ENCODE data around the gene VPS26C.

Gene VPS26C

DNA sequence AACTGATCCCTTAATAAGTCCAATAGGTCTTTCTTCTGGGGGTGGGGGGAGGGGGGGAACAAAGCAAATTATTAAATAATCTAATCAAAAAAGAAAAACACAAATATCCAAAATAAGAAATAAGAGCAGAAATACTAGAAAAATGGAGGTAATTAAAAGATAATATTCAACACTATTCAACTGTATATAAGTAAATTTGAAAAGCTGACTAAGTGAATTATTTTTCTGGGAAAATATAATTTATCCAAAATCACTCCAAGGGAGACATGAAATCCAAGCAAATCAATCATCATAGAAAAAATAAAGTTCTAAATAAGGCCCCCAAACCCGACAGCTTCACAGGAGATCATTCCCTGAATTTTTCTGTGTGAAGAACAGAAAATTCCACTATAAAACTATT is 18.8 kb downstream of the VPS26C start:
- no peak overlapping the region for H3K4me3 Mint-ChIP-seq
- no peaks in the 10 kb centered on the region for H3K27me3 Mint-ChIP-seq
- peaks cover 75% of the 10 kb centered on the region for H3K4me1 Mint-ChIP-seq (ENCODE audit: low read depth)
- no peaks in the 10 kb centered on the region for H3K9me3 Mint-ChIP-seq (ENCODE audit: low read depth)
- H3K36me3 Mint-ChIP-seq, result peaks cover 3% of the 10 kb centered on the region
- H3K27ac Mint-ChIP-seq, result no peak overlapping the region

DNA sequence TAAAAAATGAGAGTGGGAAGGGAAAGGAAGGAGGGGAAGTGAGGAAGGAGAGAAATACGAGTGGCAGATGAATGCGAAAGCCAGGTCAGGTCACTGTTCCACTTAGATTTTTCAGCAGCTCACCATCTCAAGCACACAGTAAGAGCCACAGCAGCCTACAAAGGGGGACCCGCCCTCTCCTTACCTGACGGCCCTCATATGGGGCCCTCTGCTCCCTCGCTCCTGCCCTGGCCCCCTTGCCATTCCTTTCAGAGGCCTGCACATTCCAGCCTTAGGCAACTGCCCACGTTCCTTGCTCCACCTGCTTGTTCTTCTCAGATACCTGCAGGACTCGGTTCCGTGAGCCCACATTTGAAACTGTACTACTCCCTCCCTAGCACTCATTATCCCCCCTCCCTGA is 22.0 kb downstream of the VPS26C start:
- Mint-ChIP-seq H3K4me1 (ENCODE audit: low read depth) (peaks cover 57% of the 10 kb centered on the region), H3K9me3 (ENCODE audit: low read depth) (no peaks in the 10 kb centered on the region), H3K4me3 (peak overlapping the region; percentile 71), H3K27ac (peak overlapping the region; percentile 71), H3K27me3 (no peaks in the 10 kb centered on the region), H3K36me3 (peaks cover 5% of the 10 kb centered on the region)

DNA sequence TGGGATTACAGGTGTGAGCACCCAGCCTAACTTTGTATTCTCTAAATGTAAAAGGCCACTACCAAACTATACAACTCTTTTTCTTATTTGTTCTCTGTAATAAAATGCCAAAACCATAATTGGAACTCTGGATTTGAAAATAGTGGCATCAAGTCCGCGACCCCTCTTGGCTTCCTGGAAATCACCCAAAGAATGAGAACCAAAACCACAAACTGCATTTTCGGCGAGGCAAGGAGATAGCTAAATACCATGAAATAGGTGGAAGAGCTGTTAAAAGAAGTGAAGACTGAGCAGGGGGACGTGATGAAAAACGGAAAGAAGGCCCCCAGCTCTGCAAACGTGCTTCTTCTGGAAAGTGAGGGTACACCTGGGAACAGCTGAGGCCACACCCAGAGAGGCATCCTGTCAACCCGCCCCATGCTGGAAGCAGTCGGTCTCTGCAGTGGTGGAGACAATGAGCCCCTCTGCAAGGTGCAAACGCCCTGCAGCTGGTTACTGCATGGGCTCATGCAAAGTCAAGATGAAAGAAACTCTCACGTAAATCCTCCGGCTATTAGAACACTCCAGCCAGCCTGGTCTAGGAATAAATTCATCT is 22.5 kb downstream of the VPS26C start:
- peak overlapping the region; percentile 71 for H3K4me3 Mint-ChIP-seq
- no peaks in the 10 kb centered on the region for H3K27me3 Mint-ChIP-seq
- peaks cover 54% of the 10 kb centered on the region for H3K4me1 Mint-ChIP-seq (ENCODE audit: low read depth)
- H3K9me3 Mint-ChIP-seq (ENCODE audit: low read depth), result no peaks in the 10 kb centered on the region
- peak overlapping the region; percentile 71 for H3K27ac Mint-ChIP-seq
- peaks cover 5% of the 10 kb centered on the region for H3K36me3 Mint-ChIP-seq

DNA sequence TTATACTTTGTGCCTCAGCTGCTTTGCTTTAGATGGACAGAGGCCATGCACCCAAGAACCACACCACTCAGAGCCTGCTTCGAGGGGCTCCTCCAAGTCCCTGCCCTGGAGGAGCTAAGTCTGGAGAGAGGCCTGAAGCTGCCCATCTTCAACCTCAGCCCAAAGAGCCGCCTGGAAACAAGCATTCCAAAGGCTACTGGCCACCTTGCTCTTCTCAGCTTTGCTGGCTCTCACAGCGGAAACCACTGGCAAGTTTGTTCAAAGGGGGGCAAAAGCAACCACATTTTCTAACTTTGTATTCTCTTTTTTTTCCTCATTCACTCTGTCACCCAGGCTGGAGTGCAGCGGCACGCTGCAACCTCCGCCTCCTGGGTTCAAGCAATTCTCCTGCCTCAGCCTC is 23.2 kb downstream of the VPS26C start:
- Mint-ChIP-seq H3K9me3 (ENCODE audit: low read depth) (no peaks in the 10 kb centered on the region), H3K36me3 (peaks cover 5% of the 10 kb centered on the region), H3K4me1 (ENCODE audit: low read depth) (peaks cover 52% of the 10 kb centered on the region), H3K4me3 (no peak overlapping the region), H3K27ac (peak overlapping the region; percentile 71), H3K27me3 (no peaks in the 10 kb centered on the region)

DNA sequence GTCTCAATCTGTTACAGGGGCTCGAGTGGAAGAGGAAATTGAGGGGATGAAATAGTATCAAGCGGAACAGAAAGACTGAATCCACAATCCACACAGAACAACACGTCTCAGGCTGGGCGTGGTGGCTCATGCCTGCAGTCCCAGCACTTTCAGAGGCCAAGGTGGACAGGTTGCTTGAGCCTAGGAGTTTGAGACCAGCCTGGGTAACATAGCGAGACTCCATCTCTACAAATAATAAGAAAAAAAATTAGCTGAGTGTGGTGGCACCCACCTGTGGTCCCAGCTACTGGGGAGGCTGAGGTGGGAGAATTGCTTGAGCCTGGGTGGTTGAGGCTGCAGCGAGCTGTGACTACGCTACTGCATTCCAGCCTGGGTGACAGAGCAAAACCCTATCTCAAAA is 25.7 kb downstream of the VPS26C start:
- no peak overlapping the region for H3K4me3 Mint-ChIP-seq
- H3K9me3 Mint-ChIP-seq (ENCODE audit: low read depth), result no peaks in the 10 kb centered on the region
- H3K36me3 Mint-ChIP-seq, result peaks cover 9% of the 10 kb centered on the region
- no peaks in the 10 kb centered on the region for H3K27me3 Mint-ChIP-seq
- H3K4me1 Mint-ChIP-seq (ENCODE audit: low read depth), result peaks cover 58% of the 10 kb centered on the region
- H3K27ac Mint-ChIP-seq, result peak overlapping the region; percentile 22

DNA sequence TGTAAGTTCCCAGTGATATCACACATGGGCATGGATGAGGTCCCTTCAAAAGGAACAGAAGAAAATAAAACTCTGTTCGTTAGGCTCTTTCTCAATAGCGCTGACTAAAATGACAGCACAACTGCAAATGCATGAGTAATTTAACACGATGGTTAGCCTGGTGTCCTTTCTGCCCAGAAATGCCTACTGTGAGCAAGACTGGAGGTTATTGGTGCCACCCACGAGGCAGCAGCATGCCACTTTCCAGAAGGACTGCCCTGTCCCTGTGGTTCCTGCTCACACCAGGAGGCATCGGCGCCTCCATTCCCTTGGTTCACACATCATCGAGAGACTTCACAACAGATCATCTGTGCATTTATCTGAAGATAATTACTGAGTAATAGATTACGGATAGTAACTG is 26.2 kb downstream of the VPS26C start:
- H3K36me3 Mint-ChIP-seq, result peaks cover 9% of the 10 kb centered on the region
- H3K4me1 Mint-ChIP-seq (ENCODE audit: low read depth), result peaks cover 54% of the 10 kb centered on the region
- H3K27me3 Mint-ChIP-seq, result no peaks in the 10 kb centered on the region
- H3K4me3 Mint-ChIP-seq, result no peak overlapping the region
- no peaks in the 10 kb centered on the region for H3K9me3 Mint-ChIP-seq (ENCODE audit: low read depth)
- H3K27ac Mint-ChIP-seq, result peak overlapping the region; percentile 4

DNA sequence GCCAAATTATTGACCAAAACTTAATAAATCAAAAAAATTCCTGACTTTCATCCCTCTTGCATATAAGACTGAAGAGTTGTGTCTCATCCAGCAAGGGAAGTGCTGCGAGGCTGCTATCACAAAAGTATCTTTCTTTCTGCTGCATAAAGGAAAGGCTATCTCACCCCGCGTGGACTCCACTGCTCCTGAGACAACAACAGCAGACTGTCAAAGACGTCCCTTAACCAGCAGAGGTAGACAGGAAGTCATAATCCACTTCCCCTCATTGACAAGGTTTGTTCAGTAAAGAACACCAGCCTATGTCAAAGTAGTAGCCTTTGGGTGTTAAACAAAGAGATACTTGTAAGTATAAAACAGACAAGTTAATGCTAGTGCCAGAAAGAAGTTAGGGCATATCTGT is 29.4 kb downstream of the VPS26C start:
- H3K9me3 Mint-ChIP-seq (ENCODE audit: low read depth), result no peaks in the 10 kb centered on the region
- H3K27me3 Mint-ChIP-seq, result no peaks in the 10 kb centered on the region
- H3K4me1 Mint-ChIP-seq (ENCODE audit: low read depth), result peaks cover 26% of the 10 kb centered on the region
- H3K36me3 Mint-ChIP-seq, result peaks cover 7% of the 10 kb centered on the region
- no peak overlapping the region for H3K4me3 Mint-ChIP-seq
- peak overlapping the region; percentile 87 for H3K27ac Mint-ChIP-seq

DNA sequence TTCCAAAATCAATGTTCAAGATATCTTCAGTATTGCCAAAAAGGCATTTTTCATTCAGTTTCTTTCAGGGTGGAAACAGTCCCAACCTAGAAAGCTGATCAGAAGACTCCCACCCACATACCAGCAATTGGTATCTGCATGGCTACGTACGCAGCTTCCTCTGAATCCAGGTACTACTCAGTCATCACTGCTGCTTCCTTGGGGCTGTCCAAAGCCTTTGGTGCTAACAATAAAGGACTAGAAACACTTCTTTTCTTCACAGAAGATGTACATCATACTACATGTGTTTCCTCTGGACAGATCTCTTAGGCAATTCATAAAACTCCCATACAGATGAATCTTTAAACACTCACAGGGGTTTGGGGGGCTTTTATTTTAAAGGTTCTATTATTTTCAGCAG is 29.8 kb downstream of the VPS26C start:
- H3K27ac Mint-ChIP-seq, result peak overlapping the region; percentile 87
- no peaks in the 10 kb centered on the region for H3K27me3 Mint-ChIP-seq
- H3K36me3 Mint-ChIP-seq, result peaks cover 7% of the 10 kb centered on the region
- no peaks in the 10 kb centered on the region for H3K9me3 Mint-ChIP-seq (ENCODE audit: low read depth)
- H3K4me1 Mint-ChIP-seq (ENCODE audit: low read depth), result peaks cover 26% of the 10 kb centered on the region
- no peak overlapping the region for H3K4me3 Mint-ChIP-seq

DNA sequence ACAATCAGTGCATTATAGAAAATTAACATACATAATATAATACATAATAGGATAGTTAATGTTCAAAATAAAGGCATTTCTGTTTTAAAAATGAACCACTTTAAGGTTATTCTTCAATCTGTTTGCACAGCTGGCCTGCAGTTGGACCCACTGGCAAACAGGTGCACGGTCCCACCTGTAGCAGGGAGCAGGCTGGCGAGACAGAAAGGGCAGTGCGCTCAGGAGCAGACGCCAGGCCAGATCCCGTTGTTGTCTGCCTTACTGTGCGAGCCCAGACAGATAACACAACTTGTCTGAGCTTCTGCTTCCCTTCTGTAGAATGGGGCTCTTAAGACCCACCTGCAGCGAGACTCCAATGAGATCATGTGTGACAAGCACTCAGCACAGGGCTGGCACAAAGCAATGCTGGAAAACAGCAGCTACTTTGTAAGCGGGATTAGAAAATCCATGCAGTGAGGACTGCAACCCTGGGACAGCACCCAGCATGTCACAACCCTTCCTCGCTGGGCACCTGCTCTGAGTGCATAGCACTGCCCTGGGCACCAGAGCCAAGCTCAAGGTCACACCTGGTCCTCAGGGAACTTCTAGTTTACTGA is 33.5 kb downstream of the VPS26C start:
- Mint-ChIP-seq H3K4me1 (ENCODE audit: low read depth) (peaks cover 20% of the 10 kb centered on the region), H3K36me3 (peaks cover 7% of the 10 kb centered on the region), H3K4me3 (no peak overlapping the region), H3K27ac (no peak overlapping the region), H3K9me3 (ENCODE audit: low read depth) (no peaks in the 10 kb centered on the region), H3K27me3 (no peaks in the 10 kb centered on the region)

DNA sequence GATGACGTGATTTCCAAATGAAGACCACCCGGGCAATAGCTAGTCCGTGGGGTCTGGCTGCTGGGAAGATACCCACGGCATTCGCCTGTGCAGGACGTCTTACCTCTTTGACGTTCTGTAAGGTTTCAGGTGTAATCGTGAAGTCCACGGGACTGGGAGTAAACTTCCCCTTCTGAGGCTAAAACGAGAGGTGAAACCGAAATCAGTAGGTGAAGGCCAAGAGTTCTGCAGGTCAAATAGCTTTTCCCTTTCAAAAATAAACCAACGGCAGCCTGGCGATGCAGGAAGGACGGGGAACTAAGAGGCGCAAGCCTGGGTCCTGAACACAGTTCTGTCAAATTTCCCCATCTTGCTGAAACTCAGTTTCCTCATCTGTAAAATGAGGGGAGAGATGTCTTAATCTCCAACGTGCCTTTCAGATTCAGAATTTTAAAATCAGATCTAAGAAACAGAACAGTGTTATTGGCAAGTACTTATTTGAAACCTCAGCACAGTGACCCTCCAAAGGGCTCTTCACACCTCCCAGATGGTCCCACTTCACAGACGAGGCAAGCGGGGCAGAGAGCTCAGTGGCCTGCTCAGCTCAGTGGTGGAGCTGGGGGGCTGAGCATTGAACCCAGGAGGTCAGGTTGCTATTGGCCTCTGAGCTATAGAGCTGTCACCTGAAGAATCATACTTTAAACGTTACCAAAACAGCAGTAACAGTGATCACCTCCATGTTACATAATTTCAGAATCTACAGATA is 34.7 kb downstream of the VPS26C start:
- Mint-ChIP-seq H3K9me3 (ENCODE audit: low read depth) (no peaks in the 10 kb centered on the region), H3K36me3 (peaks cover 6% of the 10 kb centered on the region), H3K27ac (no peak overlapping the region), H3K4me1 (ENCODE audit: low read depth) (peaks cover 8% of the 10 kb centered on the region), H3K27me3 (no peaks in the 10 kb centered on the region), H3K4me3 (no peak overlapping the region)

DNA sequence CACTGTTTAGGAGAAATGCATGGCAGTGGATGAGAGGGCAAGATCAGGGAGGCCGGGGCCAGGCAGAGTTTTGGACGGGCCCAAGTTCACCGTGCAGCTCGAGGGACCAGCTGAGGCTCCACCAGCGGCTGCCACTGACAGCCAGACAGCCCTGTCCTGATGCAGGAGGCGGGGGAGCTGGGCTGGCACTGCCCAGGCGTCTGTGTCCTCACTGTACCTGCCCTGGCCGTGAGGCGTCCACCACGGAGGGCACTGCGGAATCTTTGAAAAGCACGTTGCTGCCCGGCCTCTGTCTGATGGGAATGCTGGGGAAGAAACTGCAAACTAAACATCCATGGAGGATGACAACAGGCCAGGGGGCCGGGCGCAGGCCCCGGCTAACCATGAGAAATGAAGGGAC is 35.5 kb downstream of the VPS26C start:
- no peak overlapping the region for H3K27ac Mint-ChIP-seq
- no peaks in the 10 kb centered on the region for H3K9me3 Mint-ChIP-seq (ENCODE audit: low read depth)
- no peak overlapping the region for H3K4me3 Mint-ChIP-seq
- H3K36me3 Mint-ChIP-seq, result peaks cover 8% of the 10 kb centered on the region
- H3K4me1 Mint-ChIP-seq (ENCODE audit: low read depth), result peaks cover 2% of the 10 kb centered on the region
- H3K27me3 Mint-ChIP-seq, result no peaks in the 10 kb centered on the region

DNA sequence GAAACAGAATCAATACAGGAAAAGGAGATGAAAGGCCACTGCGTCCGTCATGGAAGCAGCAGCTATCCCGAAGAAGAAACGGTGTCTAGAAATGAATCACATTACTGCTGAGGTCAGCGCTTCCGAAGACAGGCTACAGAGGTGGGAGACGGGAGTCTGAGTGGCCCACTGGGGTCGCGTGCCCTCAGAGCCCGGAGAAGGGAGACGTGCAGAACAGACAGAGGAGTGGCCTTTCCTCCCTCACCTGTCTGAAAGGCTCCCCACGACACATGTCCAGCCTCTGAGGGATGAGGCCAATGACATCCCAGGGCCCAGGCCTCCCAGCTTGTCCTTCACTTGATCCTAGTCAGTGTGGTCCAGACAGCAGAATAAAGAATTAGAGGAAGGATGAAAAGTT is 35.9 kb downstream of the VPS26C start:
- Mint-ChIP-seq H3K4me1 (ENCODE audit: low read depth) (peaks cover 5% of the 10 kb centered on the region), H3K27ac (peak overlapping the region; percentile 17), H3K36me3 (peaks cover 8% of the 10 kb centered on the region), H3K9me3 (ENCODE audit: low read depth) (no peaks in the 10 kb centered on the region), H3K27me3 (no peaks in the 10 kb centered on the region), H3K4me3 (no peak overlapping the region)

DNA sequence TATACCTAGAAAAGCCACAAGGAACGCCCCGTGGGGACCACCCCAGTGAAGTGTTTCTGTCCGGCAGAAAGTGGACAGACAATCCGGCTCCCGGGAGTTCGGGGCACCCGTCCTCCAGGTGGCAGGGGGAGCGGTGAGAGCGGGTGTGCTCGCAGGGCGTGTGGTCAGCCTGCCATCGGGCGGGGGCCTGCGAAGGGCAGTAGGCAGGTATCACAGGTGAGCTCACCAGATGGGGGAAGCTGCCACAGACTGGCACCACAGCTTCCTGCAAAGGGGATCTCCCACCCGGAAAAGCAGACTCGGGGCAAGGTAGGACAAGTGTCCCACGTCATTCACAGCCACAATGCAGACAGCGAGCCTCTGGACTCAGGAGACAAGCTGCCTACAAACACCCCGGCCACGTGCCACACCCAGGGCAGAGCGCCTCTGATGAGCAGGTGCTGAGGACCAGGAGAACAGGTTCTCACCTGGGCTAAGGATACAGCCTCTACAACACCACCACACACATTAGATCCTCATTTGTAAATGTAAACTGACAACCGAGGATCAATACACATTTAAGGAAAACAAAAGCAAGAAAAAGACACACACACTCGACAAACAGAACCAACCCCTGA is 36.4 kb downstream of the VPS26C start:
- Mint-ChIP-seq H3K4me1 (ENCODE audit: low read depth) (peaks cover 10% of the 10 kb centered on the region), H3K9me3 (ENCODE audit: low read depth) (no peaks in the 10 kb centered on the region), H3K36me3 (peaks cover 8% of the 10 kb centered on the region), H3K27ac (peak overlapping the region; percentile 17), H3K4me3 (no peak overlapping the region), H3K27me3 (no peaks in the 10 kb centered on the region)

DNA sequence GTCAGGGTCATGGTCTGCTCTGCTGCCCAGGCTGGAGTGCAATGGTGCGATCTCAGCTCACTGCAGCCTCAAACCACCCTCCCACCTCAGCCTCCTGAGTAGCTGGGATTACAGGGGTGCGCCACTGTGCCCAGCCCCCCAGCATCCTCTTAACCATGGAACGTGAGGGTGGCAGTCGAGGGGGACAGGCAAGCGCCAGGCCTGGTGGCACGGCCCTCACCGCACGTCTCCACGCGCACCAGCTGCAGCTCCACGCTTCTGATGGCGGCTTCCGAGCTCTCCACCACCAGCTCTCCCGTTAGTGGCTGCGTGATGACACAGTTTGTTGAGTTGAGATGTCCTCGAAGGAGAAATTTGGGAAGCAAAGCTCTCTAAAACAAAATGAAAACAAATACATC is 39.1 kb downstream of the VPS26C start:
- peaks cover 12% of the 10 kb centered on the region for H3K36me3 Mint-ChIP-seq
- H3K9me3 Mint-ChIP-seq (ENCODE audit: low read depth), result no peaks in the 10 kb centered on the region
- H3K4me3 Mint-ChIP-seq, result no peak overlapping the region
- H3K4me1 Mint-ChIP-seq (ENCODE audit: low read depth), result peaks cover 36% of the 10 kb centered on the region
- H3K27ac Mint-ChIP-seq, result peak overlapping the region; percentile 17
- no peaks in the 10 kb centered on the region for H3K27me3 Mint-ChIP-seq
